Measurements from ENCODE around the gene NAA35. TPM values are rescaled to one million over a fixed set of nuclear protein-coding genes. Genes with fewer than 3 reads are reported as not detected.

NAA35 gene
- total RNA-seq, 2 experiments from 2014 or later: 19.4 to 19.8 TPM

DNA sequence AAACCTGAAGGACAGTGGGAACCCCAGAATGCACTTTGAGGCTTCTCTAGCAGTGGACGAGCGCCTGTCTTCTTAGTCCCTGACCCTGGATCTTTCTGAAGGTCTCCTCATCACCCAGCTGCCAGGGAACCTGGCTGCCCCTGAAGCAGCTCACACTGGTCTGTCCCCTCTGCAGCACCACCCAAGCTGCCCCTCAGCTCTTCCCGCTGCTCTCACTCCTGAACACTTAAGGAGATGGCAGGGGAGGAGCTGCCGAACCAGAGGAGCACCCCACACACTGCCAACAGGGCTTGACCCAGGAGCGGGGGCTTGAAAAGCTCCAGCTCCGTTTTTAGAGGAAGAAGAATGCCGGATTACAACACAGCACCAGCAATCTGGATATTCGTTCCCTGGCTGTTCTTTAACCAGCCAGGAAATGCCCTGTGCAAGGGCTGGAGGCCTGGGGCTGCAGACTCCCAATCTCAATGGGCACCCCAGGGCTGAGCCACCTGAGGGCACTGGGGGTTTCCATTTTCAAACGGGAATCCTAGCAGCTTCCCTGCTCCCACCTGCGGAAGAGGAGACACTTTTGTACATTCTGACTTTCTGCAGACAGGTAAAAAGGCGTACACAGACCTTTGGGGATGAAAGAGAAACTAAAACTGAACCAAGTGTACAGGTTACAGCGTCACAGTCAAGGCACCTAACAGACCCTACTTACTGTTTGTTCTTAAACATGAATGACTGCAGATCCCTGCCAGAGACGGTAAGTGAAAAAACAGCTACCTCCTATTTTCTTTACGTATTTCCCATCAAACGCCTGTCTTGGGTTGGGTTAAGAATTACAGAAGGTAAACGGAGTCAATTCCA lies 122.1 kb downstream of the NAA35 start:
- no peak overlapping the region for H3K27ac ChIP-seq (ENCODE audit: low read depth in 1 of 2, low read length in 2 of 2)
- H3K4me3 ChIP-seq (ENCODE audit: low read length): no peak overlapping the region
- ChIA-PET CTCF (no interaction called here), POLR2A (no interaction called here)
- ATAC-seq (ENCODE audit: poor library complexity): no peak
- no peak overlapping the region for H3K27ac Mint-ChIP-seq
- H3K27me3 Mint-ChIP-seq: peaks cover 23% of the 10 kb centered on the region
- no peaks in the 10 kb centered on the region for H3K27me3 ChIP-seq (ENCODE audit: control insufficient read depth in 1 of 2, insufficient read depth in 2 of 2, low read length in 2 of 2)
- no peaks in the 10 kb centered on the region for H3K4me1 ChIP-seq (ENCODE audit: insufficient read depth, low read length)
- no peaks in the 10 kb centered on the region for H3K36me3 ChIP-seq (ENCODE audit: insufficient read depth, low read length)
- intact Hi-C loops (cut with DNase I, micrococcal nuclease): no loop called here
- no peak for DNase-seq
- TF ChIP-seq, protein P1, sequence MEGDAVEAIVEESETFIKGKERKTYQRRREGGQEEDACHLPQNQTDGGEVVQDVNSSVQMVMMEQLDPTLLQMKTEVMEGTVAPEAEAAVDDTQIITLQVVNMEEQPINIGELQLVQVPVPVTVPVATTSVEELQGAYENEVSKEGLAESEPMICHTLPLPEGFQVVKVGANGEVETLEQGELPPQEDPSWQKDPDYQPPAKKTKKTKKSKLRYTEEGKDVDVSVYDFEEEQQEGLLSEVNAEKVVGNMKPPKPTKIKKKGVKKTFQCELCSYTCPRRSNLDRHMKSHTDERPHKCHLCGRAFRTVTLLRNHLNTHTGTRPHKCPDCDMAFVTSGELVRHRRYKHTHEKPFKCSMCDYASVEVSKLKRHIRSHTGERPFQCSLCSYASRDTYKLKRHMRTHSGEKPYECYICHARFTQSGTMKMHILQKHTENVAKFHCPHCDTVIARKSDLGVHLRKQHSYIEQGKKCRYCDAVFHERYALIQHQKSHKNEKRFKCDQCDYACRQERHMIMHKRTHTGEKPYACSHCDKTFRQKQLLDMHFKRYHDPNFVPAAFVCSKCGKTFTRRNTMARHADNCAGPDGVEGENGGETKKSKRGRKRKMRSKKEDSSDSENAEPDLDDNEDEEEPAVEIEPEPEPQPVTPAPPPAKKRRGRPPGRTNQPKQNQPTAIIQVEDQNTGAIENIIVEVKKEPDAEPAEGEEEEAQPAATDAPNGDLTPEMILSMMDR (IDR thresholded peaks at IDR 0.05): no peak
- H3K9me3 Mint-ChIP-seq: no peaks in the 10 kb centered on the region
- no peaks in the 10 kb centered on the region for H3K4me1 Mint-ChIP-seq (ENCODE audit: low read depth)
- H3K9me3 ChIP-seq (ENCODE audit: control insufficient read depth in 1 of 2, insufficient read depth in 1 of 2, low read length in 2 of 2): no peaks in the 10 kb centered on the region
- H3K4me3 Mint-ChIP-seq: no peak overlapping the region
- H3K36me3 Mint-ChIP-seq (ENCODE audit: low read depth): no peaks in the 10 kb centered on the region

DNA sequence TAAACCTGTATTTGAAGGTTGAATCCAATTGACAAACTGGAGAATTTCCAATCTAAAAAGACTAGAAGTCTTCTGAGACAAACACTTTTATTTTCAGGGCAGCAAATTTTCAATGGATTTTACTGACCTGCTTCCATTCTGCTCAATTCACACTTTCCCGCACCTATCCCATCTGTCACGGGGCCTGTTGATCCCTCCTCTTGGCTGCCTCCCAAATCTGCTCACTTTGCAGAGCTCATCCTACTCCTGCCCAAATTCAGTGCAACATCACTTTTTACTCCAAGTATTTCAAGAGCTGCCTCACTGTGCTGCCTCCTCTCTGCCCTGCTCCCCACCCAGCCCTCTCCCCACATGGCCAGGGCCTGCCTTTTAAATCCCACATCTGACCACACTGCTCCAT lies 123.3 kb downstream of the NAA35 start:
- H3K27me3 ChIP-seq (ENCODE audit: control insufficient read depth in 1 of 2, insufficient read depth in 2 of 2, low read length in 2 of 2): no peaks in the 10 kb centered on the region
- intact Hi-C loops (cut with DNase I, micrococcal nuclease): no loop called here
- H3K27ac ChIP-seq (ENCODE audit: low read depth in 1 of 2, low read length in 2 of 2): no peak overlapping the region
- no peaks in the 10 kb centered on the region for H3K4me1 ChIP-seq (ENCODE audit: insufficient read depth, low read length)
- Mint-ChIP-seq H3K36me3 (ENCODE audit: low read depth) (no peaks in the 10 kb centered on the region), H3K27me3 (peaks cover 17% of the 10 kb centered on the region), H3K4me1 (ENCODE audit: low read depth) (no peaks in the 10 kb centered on the region), H3K4me3 (no peak overlapping the region), H3K9me3 (no peaks in the 10 kb centered on the region), H3K27ac (no peak overlapping the region)
- no peaks in the 10 kb centered on the region for H3K9me3 ChIP-seq (ENCODE audit: control insufficient read depth in 1 of 2, insufficient read depth in 1 of 2, low read length in 2 of 2)
- DNase-seq: no peak
- no peaks in the 10 kb centered on the region for H3K36me3 ChIP-seq (ENCODE audit: insufficient read depth, low read length)
- H3K4me3 ChIP-seq (ENCODE audit: low read length): no peak overlapping the region
- POLR2A ChIA-PET: no interaction called here
- CTCF ChIA-PET: no interaction called here
- TF ChIP-seq, protein P1 (IDR thresholded peaks at IDR 0.05): no peak
- ATAC-seq (ENCODE audit: poor library complexity): no peak

DNA sequence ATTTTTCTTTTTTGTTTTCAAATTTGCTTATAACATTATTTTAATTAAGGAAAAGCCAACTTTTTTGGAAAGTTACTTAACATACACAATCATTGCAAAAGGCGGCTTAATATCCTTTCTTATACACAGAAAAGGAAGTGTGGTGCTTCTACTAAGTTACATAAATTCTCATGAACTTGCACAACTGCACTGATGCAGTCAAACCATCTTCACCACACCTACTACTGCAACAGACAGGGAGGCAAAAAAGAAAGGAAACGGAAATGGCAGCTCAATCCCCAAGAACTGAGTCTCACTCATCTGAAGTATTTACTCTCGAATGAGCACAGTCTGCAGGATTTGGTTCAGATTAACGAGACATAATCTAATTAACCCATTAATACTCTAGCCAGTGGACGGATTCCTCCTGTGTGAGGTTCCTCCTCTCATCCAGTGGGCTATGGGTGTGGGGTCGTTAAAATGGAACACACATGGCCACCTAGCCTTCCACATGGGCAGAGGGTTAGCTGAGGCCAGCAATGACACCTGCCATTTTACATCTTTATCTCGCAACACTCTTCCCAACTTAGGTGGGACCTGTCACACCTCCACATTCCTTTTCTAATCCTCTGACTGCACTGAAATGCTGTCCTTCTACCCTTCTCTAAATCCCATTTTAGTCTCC lies 128.4 kb downstream of the NAA35 start:
- DNase-seq (peak in 2 of 14 experiments; percentile 20 to 26), ATAC-seq (ENCODE audit: poor library complexity) (no peak)
- Mint-ChIP-seq H3K9me3 (no peaks in the 10 kb centered on the region), H3K4me1 (ENCODE audit: low read depth) (no peaks in the 10 kb centered on the region), H3K27me3 (no peaks in the 10 kb centered on the region), H3K4me3 (no peak overlapping the region), H3K27ac (no peak overlapping the region), H3K36me3 (ENCODE audit: low read depth) (no peaks in the 10 kb centered on the region)
- H3K27me3 ChIP-seq (ENCODE audit: control insufficient read depth in 1 of 2, insufficient read depth in 2 of 2, low read length in 2 of 2): no peaks in the 10 kb centered on the region
- no peaks in the 10 kb centered on the region for H3K4me1 ChIP-seq (ENCODE audit: insufficient read depth, low read length)
- ChIA-PET CTCF (no interaction called here), POLR2A (no interaction called here)
- intact Hi-C loops (cut with DNase I, micrococcal nuclease): no loop called here
- H3K36me3 ChIP-seq (ENCODE audit: insufficient read depth, low read length): no peaks in the 10 kb centered on the region
- no peak overlapping the region for H3K4me3 ChIP-seq (ENCODE audit: low read length)
- TF ChIP-seq, protein P1 (IDR thresholded peaks at IDR 0.05): no peak
- H3K27ac ChIP-seq (ENCODE audit: low read depth in 1 of 2, low read length in 2 of 2): no peak overlapping the region
- no peaks in the 10 kb centered on the region for H3K9me3 ChIP-seq (ENCODE audit: control insufficient read depth in 1 of 2, insufficient read depth in 1 of 2, low read length in 2 of 2)

Other genes with a start within 250 kb of the NAA35 start
- 10 to 100 TPM; 52.0 to 55.2 TPM for gene AGTPBP1, start 199.2 kb upstream of the NAA35 start, total RNA-seq
- gene GOLM1, start 158.4 kb downstream of the NAA35 start, total RNA-seq: under 1 TPM in 1 of 2 experiments, not detected in 1; 0.22 TPM